ENCODE results near the gene CD209. TPM values are rescaled to one million over a fixed set of nuclear protein-coding genes. Genes with fewer than 3 reads are reported as not detected.

Gene CD209
- total and polyA plus RNA-seq, 2 of the 8 experiments (the other 6 are each of a cell fraction or from before 2014, with no cell fraction given): 0.05 to 0.22 TPM

- Histone ChIP-seq H2BK20ac (ENCODE audit: low read length) (no peak overlapping the region), H2AFZ (ENCODE audit: low read length) (no peak overlapping the region), H3K27me3 (replicated peaks in 1 of 4; ENCODE audit: control insufficient read depth in 3 of 4, extremely low read depth in 1 of 4, insufficient read depth in 3 of 4, low read length in 3 of 4) (no peaks in the 10 kb centered on the region; a peak in 1 of 7 replicates), H3K4me2 (ENCODE audit: insufficient read depth in 1 of 2, low read depth in 2 of 2, low read length in 2 of 2) (no peak overlapping the region), H3K14ac (ENCODE audit: insufficient read length) (no peak overlapping the region), H3K9me3 (ENCODE audit: insufficient read depth in 2 of 2, low read depth in 1 of 2, low read length in 1 of 2) (no peaks in the 10 kb centered on the region), H2BK5ac (ENCODE audit: low read depth, low read length) (no peak overlapping the region), H3K4me1 (replicated peaks in 1 of 4; ENCODE audit: control insufficient read depth in 3 of 4, insufficient read depth in 4 of 4, low read length in 3 of 4) (no peaks in the 10 kb centered on the region; a peak in 1 of 7 replicates), H2BK15ac (ENCODE audit: low read length) (no peak overlapping the region), H3K9ac (replicated peaks in 1 of 4; ENCODE audit: extremely low read depth in 1 of 4, low read depth in 3 of 4, low read length in 3 of 4) (no peak overlapping the region), H4K91ac (replicated peaks; ENCODE audit: insufficient read length, low read length) (no peak overlapping the region), H3K23ac (ENCODE audit: insufficient read length) (no peak overlapping the region), H3K4me3 (ENCODE audit: extremely low read depth in 1 of 4, insufficient read depth in 2 of 4, low read depth in 3 of 4, low read length in 4 of 4) (no peak overlapping the region), H3K36me3 (ENCODE audit: control insufficient read depth in 2 of 4, insufficient read depth in 4 of 4, low read length in 3 of 4) (no peaks in the 10 kb centered on the region), H3K27ac (ENCODE audit: low read depth, low read length) (0 out of 2 replicates have a peak overlapping the region, but pooled peaks have one; percentile 24), H4K8ac (ENCODE audit: extremely low read depth, insufficient read depth, low read length) (peak overlapping the region; percentile 3; the same call in 1 of the 2 replicates), H2BK12ac (ENCODE audit: low read depth, low read length) (no peak overlapping the region), H3K23me2 (ENCODE audit: low read depth, low read length) (0 out of 2 replicates have a peak, but pooled peaks cover 1% of the 10 kb centered on the region), H2AK5ac (ENCODE audit: low read depth, low read length) (no peak overlapping the region), H4K5ac (ENCODE audit: insufficient read length, low read depth, low read length) (no peak overlapping the region), H3K79me1 (ENCODE audit: low read depth, low read length) (no peaks in the 10 kb centered on the region), H3K18ac (ENCODE audit: extremely low read depth, low read length) (no peak overlapping the region), H2BK120ac (replicated peaks; ENCODE audit: low read depth, low read length) (no peak overlapping the region), H3K79me2 (ENCODE audit: control insufficient read depth in 1 of 2, insufficient read depth in 2 of 2, low read length in 2 of 2) (no peaks in the 10 kb centered on the region), H3K56ac (replicated peaks; ENCODE audit: insufficient read length, low read depth, low read length) (no peak overlapping the region), H3K4ac (replicated peaks; ENCODE audit: insufficient read length, low read depth, low read length) (no peak overlapping the region), H4K20me1 (replicated peaks in 1 of 2; ENCODE audit: control insufficient read depth in 1 of 2, insufficient read depth in 2 of 2, low read length in 2 of 2) (no peaks in the 10 kb centered on the region)
- 86% methylated on average over 21 of the region's 24 CpGs; no CpG with 5 or more reads in 1 of the 2 experiments for whole genome bisulfite sequencing, 2 experiments (ENCODE audit: extremely low coverage in 1 of 2, insufficient coverage in 1 of 2, insufficient read length in 1 of 2, insufficient replicate concordance in 2 of 2, low coverage in 1 of 2, low lambda C conversion rate in 2 of 2, missing lambda C conversion rate in 1 of 2)
- CTCF ChIA-PET (ENCODE audit: partially characterized antibody): interaction anchor here (0.6 kb wide), 1 partner anchor 881 kb away, joined by 3 read pairs; no protein-coding TSS in a partner anchor
- no peak for FAIRE-seq
- no peak for DNase-seq (ENCODE audit: low read depth in 1 of 2, low spot score in 2 of 2)
- POLR2A ChIA-PET (ENCODE audit: partially characterized antibody): interaction anchor here (0.7 to 1.0 kb wide), 2 partner anchors 20 to 805 kb away, joined by 3 read pairs; no protein-coding TSS in a partner anchor
- no peak for TF ChIP-seq CREB1 (IDR thresholded peaks at IDR 0.05)
- no peak for TF ChIP-seq RAD21 (IDR thresholded peaks at IDR 0.05 in 1 of 2, conservative IDR thresholded peaks at IDR 0.05 in 1 of 2; ENCODE audit: low read depth in 2 of 2, low read length in 2 of 2)
- no peak for TF ChIP-seq USF2 (IDR thresholded peaks at IDR 0.05; ENCODE audit: low read length)
- no peak for TF ChIP-seq BRCA1 (IDR thresholded peaks at IDR 0.05; ENCODE audit: low read depth, low read length)
- no peak for TF ChIP-seq MAFK (IDR thresholded peaks at IDR 0.05; ENCODE audit: low read depth, low read length)
- no peak for TF ChIP-seq RFX5 (IDR thresholded peaks at IDR 0.05; ENCODE audit: borderline replicate concordance, low read depth, low read length)
- no peak for TF ChIP-seq FOSL1 (IDR thresholded peaks at IDR 0.05; ENCODE audit: insufficient read depth, low read depth, low read length)
- no peak for TF ChIP-seq EP300 (IDR thresholded peaks at IDR 0.05; ENCODE audit: borderline replicate concordance in 1 of 2, low read depth in 2 of 2, low read length in 2 of 2)
- no peak for TF ChIP-seq MAX (IDR thresholded peaks at IDR 0.05)
- TF ChIP-seq POLR2AphosphoS5 (IDR thresholded peaks at IDR 0.05; ENCODE audit: low read depth, low read length): no peak
- TF ChIP-seq POLR2A (IDR thresholded peaks at IDR 0.05; ENCODE audit: control extremely low read depth in 1 of 2, low read depth in 2 of 2, low read length in 2 of 2): no peak
These were observed 41.7 kb downstream of the CD209 start for GRCh38 chr19:7705387-7706187.

Measured in H1 (cell line).